BLaER1 (cell line): ENCODE data around the gene FOXL1.
"Not testable (repeated sequence)": the region's sequence is repeated elsewhere in the genome, so short reads cannot be mapped to it uniquely, and the experiment has no call there.

Experiments used
- H3K27ac ChIP-seq: shearing (Covaris generic); formaldehyde crosslinking; 2 replicates; pipeline ENCODE4 v1.8.1; 2022
- H3K27me3 ChIP-seq: shearing (Covaris generic); formaldehyde crosslinking; 2 replicates; pipeline ENCODE4 v1.8.1; 2022
- H3K36me3 ChIP-seq: shearing (Covaris generic); formaldehyde crosslinking; 2 replicates; pipeline ENCODE4 v1.8.1; 2022
- H3K4me1 ChIP-seq: shearing (Covaris generic); formaldehyde crosslinking; 2 replicates; pipeline ENCODE4 v1.8.1; 2022
- H3K4me2 ChIP-seq: shearing (Covaris generic); formaldehyde crosslinking; 2 replicates; pipeline ENCODE4 v1.8.1; 2022
- H3K4me3 ChIP-seq: shearing (Covaris generic); formaldehyde crosslinking; 2 replicates; pipeline ENCODE4 v1.8.1; 2022
- H3K9ac ChIP-seq: shearing (Covaris generic); formaldehyde crosslinking; 2 replicates; pipeline ENCODE4 v1.8.1; 2022
- H3K9me3 ChIP-seq: shearing (Covaris generic); formaldehyde crosslinking; 2 replicates; pipeline ENCODE4 v1.8.1; 2022
- H4K20me1 ChIP-seq: shearing (Covaris generic); formaldehyde crosslinking; 2 replicates; pipeline ENCODE4 v1.8.1; 2022
- Cebpa-rat ChIP-seq: shearing (Covaris generic); IDR thresholded peaks from 2 replicates; pipeline ENCODE4 v1.8.1; 2022

The FOXL1 gene

GRCh38 chr16:86579268-86580062, 1.1 kb downstream of the FOXL1 start:
- Histone ChIP-seq H3K27ac (no peak overlapping the region), H3K36me3 (no peaks in the 10 kb centered on the region), H3K27me3 (peaks cover 73% of the 10 kb centered on the region), H3K4me1 (peaks cover 26% of the 10 kb centered on the region), H4K20me1 (no peaks in the 10 kb centered on the region), H3K4me3 (no peak overlapping the region), H3K4me2 (no peak overlapping the region; the same call in 1 of the 2 replicates), H3K9me3 (peaks cover 8% of the 10 kb centered on the region; the same call in 1 of the 2 replicates), H3K9ac (no peak overlapping the region)
- no peak for TF ChIP-seq Cebpa-rat

GRCh38 chr16:86580063-86580790, 1.9 kb downstream of the FOXL1 start:
- no peak for TF ChIP-seq Cebpa-rat
- no peak overlapping the region for H3K27ac ChIP-seq

GRCh38 chr16:86580791-86581170, 2.4 kb downstream of the FOXL1 start:
- no peaks in the 10 kb centered on the region for H4K20me1 ChIP-seq
- H3K36me3 ChIP-seq = no peaks in the 10 kb centered on the region
- no peak overlapping the region for H3K9ac ChIP-seq
- TF ChIP-seq Cebpa-rat = no peak
- H3K27me3 ChIP-seq = peaks cover 59% of the 10 kb centered on the region
- no peak overlapping the region for H3K4me2 ChIP-seq
- no peak overlapping the region for H3K4me3 ChIP-seq
- peaks cover 8% of the 10 kb centered on the region; the same call in 1 of the 2 replicates for H3K9me3 ChIP-seq
- H3K27ac ChIP-seq = no peak overlapping the region
- peaks cover 26% of the 10 kb centered on the region for H3K4me1 ChIP-seq

More at GRCh38 chr16:86580063-86580790, 1.9 kb downstream of the FOXL1 start:
- Histone ChIP-seq H3K36me3 (no peaks in the 10 kb centered on the region), H3K4me2 (no peak overlapping the region), H4K20me1 (no peaks in the 10 kb centered on the region), H3K27me3 (peaks cover 65% of the 10 kb centered on the region), H3K4me3 (no peak overlapping the region), H3K4me1 (peaks cover 26% of the 10 kb centered on the region), H3K9ac (no peak overlapping the region), H3K9me3 (peaks cover 8% of the 10 kb centered on the region; the same call in 1 of the 2 replicates)

- H3K27me3 ChIP-seq = peaks cover 54% of the 10 kb centered on the region
- H3K9ac ChIP-seq = no peak overlapping the region
- no peak overlapping the region for H3K4me2 ChIP-seq
- peaks cover 24% of the 10 kb centered on the region for H3K4me1 ChIP-seq
- no peaks in the 10 kb centered on the region for H3K36me3 ChIP-seq
- no peaks in the 10 kb centered on the region for H4K20me1 ChIP-seq
- H3K4me3 ChIP-seq = no peak overlapping the region
- no peak overlapping the region for H3K27ac ChIP-seq
- TF ChIP-seq Cebpa-rat = no peak
- peaks cover 8% of the 10 kb centered on the region; the same call in 1 of the 2 replicates for H3K9me3 ChIP-seq
These were observed 3.1 kb downstream of the FOXL1 start for GRCh38 chr16:86581458-86581857.

GRCh38 chr16:86584071-86584685, 5.8 kb downstream of the FOXL1 start:
- H3K4me1 ChIP-seq = peaks cover 2% of the 10 kb centered on the region; the same call in 1 of the 2 replicates
- H3K9me3 ChIP-seq = peaks cover under 1% of the 10 kb centered on the region; the same call in 1 of the 2 replicates
- no peak for TF ChIP-seq Cebpa-rat
- no peak overlapping the region for H3K4me2 ChIP-seq
- H4K20me1 ChIP-seq = no peaks in the 10 kb centered on the region
- no peak overlapping the region for H3K27ac ChIP-seq
- no peak overlapping the region for H3K9ac ChIP-seq
- H3K4me3 ChIP-seq = no peak overlapping the region
- peaks cover 27% of the 10 kb centered on the region for H3K27me3 ChIP-seq
- no peaks in the 10 kb centered on the region for H3K36me3 ChIP-seq

GRCh38 chr16:86584726-86585721, 6.7 kb downstream of the FOXL1 start:
- H3K27ac ChIP-seq = no peak overlapping the region
- no peak overlapping the region for H3K4me2 ChIP-seq
- H3K9ac ChIP-seq = no peak overlapping the region
- H3K4me1 ChIP-seq = no peaks in the 10 kb centered on the region
- H3K4me3 ChIP-seq = no peak overlapping the region
- no peaks in the 10 kb centered on the region for H3K9me3 ChIP-seq
- H4K20me1 ChIP-seq = no peaks in the 10 kb centered on the region
- no peak for TF ChIP-seq Cebpa-rat
- peaks cover 18% of the 10 kb centered on the region for H3K27me3 ChIP-seq
- no peaks in the 10 kb centered on the region for H3K36me3 ChIP-seq

GRCh38 chr16:86585821-86586611, 7.7 kb downstream of the FOXL1 start:
- no peak overlapping the region for H3K4me3 ChIP-seq
- H3K36me3 ChIP-seq = no peaks in the 10 kb centered on the region
- H3K27me3 ChIP-seq = peaks cover 8% of the 10 kb centered on the region
- H3K9me3 ChIP-seq = no peaks in the 10 kb centered on the region
- no peak overlapping the region for H3K4me2 ChIP-seq
- no peak overlapping the region for H3K9ac ChIP-seq
- no peak for TF ChIP-seq Cebpa-rat
- no peak overlapping the region for H3K27ac ChIP-seq
- no peaks in the 10 kb centered on the region for H4K20me1 ChIP-seq
- no peaks in the 10 kb centered on the region for H3K4me1 ChIP-seq

GRCh38 chr16:86587487-86587886, 9.1 kb downstream of the FOXL1 start:
- no peak for TF ChIP-seq Cebpa-rat
- Histone ChIP-seq H3K36me3 (no peaks in the 10 kb centered on the region), H3K4me1 (no peaks in the 10 kb centered on the region), H3K9me3 (no peaks in the 10 kb centered on the region), H3K4me2 (no peak overlapping the region), H3K27me3 (no peaks in the 10 kb centered on the region), H3K4me3 (no peak overlapping the region), H3K27ac (no peak overlapping the region), H4K20me1 (no peaks in the 10 kb centered on the region), H3K9ac (no peak overlapping the region)

GRCh38 chr16:86587955-86588354, 9.6 kb downstream of the FOXL1 start:
- H3K27ac ChIP-seq, H3K36me3 ChIP-seq, H3K9ac ChIP-seq, H3K4me1 ChIP-seq, H4K20me1 ChIP-seq, H3K4me3 ChIP-seq, H3K4me2 ChIP-seq, H3K27me3 ChIP-seq, H3K9me3 ChIP-seq: not testable (repeated sequence)
